ENCODE measurements around the gene SYT15.
"Not testable (repeated sequence)": the region's sequence is repeated elsewhere in the genome, so short reads cannot be mapped to it uniquely, and the experiment has no call there.

Gene SYT15

DNA sequence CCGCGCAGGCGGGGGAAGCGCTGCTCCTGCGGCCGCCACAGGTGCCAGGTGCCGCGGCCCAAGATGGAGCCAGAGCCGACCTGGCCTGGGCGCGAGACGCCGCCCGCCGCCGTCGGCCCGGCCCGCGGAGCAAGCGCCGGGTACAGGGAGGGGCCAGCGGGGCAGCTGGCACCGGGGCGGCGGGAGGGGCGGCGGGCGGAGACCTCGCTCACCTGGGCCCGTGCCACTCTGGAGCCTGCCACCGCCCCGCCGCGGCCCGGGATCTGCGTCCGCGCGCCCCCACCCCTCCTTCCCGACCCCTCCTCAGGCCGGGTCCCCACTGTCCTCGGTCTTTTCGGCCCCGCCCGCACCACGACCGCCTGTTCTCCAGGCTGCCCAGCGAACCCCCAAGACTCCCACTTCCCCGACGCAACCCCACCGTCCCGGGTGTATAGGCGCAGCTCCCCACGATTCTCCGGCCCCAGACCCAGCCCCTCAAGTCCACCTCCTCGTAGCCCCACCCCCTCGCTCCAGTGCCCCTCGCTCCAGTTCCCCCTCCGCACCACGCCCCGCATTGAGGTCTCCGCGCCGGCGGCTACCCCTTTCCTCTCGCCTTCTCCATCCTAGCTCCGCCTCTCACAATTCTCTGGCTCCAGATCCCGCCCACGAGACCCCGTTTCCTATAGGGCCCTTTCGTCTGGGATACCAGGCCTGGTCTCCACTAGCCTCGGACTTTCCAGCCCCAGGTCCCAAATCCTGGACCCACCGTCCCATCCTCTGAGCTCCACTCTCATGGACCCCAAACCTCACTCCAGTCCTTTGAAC is 22.2 kb upstream of the SYT15 start, which contains the start of gene GPRIN2:
GPRIN2 (minus strand) TSS at position 144 of the 804 bp plus-strand sequence. CDS start 5,922 bp downstream, outside the sequence.
- no peak for DNase-seq (ENCODE audit: low read depth)

DNA sequence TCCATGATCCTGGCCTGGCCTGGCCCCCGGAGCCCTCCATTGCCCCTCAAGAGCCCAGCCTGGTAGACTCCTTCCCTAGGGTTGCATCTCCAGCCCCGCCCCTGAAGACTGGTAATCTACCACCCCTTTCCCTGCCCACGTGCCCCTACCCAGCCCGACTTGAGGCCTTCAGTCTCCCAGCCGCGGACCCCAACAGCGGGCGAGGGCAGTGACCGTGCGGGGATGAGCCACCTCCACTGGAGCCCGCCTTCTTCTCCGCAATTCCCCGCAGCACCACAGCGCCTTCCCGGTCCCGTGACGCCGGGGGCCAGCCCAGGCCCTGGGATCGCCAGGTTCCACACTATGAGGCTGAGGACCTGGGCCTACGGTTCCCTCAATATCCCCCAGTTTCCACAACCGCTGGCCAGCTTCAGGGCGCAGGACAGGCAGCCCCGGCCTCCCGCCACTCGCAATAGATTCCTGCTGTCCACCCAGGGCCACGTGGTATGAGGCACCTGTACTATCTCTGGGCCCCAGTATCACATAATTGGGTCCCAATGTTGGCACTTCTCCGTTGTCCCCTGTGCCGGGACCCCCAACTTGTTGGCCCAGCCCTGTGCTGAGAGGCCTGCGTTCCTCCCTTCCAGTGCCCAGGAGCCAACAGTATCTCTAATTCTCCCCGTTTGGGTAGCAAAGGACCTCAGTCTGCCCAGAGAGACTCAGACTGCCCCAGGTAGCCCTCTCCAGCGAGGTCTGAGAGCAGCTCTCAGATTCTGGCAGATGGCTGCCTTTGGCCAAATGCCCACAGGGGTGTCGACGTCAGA is 21.4 kb upstream of the SYT15 start:
- no peak for DNase-seq (ENCODE audit: low read depth)

DNA sequence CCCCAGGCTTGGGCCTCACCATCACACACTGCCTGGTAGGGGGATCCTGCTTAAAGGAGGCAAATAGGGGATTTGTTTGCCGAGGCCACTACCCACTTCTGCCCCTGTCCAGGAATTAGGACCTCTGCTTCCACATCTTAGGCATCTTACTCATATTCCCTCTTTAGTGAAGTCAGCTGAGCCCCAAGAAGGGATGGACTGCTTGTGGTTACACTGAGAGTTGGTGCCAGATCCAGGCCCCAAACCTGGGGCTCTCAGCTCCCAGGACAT is 20.9 kb upstream of the SYT15 start:
- DNase-seq (ENCODE audit: low read depth) = no peak

DNA sequence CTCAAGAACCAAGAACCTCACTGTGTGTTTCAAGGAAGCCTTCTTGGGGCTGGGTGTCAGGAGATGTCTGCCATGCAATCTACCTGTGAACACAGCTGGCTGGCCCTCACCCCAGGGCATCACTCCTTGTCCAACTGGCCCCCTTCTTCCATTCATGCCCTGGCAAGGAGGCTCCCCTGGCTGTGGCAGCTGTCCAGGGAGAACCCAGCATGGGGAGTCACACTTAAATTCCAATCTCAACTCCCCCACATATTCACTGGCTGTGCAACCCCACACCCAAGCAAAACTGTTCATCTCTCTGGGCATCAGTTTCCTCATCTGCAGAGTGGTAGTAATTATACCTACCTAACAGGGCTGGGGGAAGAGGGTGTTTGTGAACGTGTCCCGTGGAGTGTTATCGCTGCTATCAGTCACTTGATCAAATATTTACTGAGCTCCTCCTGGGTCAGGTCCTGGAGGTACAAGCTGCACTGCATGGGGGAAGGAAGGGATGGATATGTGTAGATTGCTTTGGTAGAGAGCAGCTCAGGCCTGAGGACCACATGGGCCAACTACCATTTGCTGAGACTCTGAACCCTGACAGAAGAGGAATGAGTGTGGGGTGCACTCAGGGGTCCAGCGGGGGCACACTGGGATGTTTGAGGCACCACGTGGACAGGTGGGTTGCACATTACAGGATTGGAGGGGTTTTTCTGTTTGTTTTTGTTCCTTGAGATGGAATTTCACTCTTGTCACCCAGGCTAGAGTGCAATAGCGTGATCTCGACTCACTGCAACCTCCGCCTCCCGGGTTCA is 20.3 kb upstream of the SYT15 start:
- no peak for DNase-seq (ENCODE audit: low read depth)

DNA sequence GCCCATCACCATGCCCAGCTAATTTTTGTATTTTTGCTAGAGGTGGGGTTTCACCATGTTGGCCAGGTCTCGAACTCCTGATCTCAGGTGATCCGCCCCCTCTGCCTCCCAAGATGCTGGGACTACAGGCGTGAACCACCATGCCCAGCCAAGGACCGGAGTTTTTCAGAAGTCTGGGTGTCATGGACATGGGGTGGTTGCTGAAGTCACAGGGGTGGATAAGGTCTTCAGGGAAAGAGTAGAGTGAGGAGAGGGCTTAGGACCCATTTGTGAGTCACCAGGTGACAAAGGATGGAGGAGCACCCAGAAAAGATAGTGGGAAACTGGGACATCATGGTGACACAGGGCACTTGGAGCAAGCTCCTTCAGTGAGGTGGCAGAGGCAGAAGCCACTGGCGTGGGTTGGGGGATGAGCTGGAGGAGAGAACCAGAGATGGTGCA is 19.7 kb upstream of the SYT15 start:
- no peak for DNase-seq (ENCODE audit: low read depth)

DNA sequence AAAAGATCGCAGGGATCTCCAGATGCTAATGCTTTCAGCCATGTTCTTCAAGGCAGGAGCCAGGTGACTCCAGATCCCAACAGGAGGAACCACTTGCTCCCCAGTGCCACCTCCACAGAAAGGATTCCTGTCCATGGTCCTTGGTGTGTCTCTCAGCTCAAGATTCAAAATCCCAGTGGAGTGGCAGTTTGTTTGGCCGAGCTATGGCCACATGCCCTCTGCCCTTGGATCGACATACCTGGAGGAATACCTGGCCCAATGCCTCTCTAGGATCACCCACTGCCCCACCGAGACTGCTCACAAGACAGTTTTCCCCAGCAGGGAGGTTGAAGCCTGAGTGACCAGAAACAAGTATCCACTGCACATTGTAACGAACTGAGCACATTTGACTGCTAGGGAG is 18.5 kb upstream of the SYT15 start:
- no peak for DNase-seq (ENCODE audit: low read depth)

DNA sequence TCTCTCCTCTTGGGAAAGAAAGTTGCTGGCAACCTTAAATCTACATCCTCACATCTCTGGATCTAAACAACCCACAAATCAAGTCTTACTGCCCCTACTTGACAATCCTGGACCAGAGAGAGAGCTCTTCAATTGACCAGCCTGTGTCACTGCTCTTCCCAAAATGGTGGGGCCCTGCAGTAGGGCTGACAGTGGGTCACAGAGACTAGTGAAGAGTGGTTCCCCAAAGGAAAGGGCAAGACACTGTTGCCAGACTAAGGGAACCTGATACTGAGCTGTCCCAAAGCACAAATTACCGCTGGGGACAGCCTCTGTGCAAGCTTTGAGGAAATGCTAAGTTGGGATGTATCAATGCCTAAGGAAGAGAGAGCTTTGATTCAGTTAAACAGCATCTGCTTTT is 18.0 kb upstream of the SYT15 start:
- no peak for DNase-seq (ENCODE audit: low read depth)

DNA sequence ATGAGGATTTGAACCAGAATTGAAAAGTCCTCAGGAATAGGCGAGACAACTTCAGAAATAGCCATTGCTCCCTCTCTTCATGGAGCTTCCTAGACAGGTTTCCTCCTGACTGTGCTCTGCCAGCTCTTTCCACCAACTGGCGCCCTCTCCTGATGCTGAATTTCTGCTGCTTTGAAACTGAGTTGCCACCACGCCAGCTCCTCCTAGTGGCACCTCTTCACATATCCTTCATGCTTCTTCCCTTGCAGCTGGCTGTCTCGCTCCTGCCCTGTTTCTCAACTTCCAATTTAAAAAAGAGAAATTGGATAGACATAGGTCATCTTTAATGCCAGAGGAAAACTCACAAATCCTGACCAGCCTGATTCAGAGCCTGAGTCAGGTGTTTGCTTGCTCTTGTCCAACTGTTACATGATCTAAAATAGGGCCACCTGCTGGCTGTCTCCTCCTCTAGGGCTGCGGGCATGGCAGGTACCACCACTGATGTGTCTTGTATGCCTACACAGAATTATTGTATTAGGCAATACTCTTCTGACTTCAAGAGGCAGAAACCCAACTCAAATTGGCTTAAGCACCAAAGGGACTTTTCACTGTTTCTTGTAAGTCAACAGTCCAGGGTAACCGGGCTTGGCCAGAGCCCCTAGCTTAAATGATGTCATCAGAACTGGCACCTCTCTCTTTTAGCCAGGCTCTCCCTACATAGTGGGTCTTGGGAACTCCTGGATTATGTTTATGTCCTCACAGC is 13.2 kb upstream of the SYT15 start:
- peak; percentile 28 for DNase-seq (ENCODE audit: low read depth)

DNA sequence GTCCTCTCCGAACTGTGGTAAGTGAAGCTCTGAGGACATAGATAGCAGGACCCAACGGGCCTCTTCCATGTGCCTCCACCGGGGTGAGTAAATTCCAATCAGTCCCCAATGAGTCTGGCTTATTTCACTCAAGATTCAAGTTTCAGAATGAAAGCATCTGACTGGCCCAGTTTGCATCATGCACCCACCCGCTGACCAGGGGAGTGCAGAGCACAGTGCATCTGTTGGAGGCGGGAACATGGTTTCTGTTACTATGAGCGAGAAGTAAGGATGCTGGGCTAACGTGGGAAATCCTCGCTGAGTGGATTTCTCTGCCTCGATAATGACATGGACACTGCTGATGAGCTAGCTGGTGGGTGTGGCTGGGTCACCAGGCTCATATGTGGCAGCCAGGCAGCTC is 11.8 kb upstream of the SYT15 start:
- not testable (repeated sequence) for DNase-seq (ENCODE audit: low read depth)

DNA sequence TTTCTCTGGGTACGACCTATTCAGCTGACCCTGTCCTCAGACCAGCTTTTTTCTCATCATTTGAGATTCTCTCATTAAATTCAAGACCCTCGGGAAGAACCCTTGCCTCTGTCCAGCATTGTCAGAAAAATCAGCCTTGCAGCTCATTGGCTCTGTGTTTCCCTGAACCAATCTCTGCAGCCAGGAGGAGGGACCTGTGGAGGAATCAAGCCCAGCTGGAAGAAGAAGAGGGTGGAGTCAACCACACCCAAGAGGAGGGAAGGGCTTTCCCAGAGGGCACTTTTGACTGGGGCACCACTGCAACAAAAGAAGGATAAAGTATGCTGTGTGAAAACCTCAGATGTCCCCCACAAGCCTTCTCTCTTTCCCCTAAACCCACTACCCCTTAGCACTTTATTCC is 8.3 kb upstream of the SYT15 start:
- DNase-seq (ENCODE audit: low read depth) = not testable (repeated sequence)

DNA sequence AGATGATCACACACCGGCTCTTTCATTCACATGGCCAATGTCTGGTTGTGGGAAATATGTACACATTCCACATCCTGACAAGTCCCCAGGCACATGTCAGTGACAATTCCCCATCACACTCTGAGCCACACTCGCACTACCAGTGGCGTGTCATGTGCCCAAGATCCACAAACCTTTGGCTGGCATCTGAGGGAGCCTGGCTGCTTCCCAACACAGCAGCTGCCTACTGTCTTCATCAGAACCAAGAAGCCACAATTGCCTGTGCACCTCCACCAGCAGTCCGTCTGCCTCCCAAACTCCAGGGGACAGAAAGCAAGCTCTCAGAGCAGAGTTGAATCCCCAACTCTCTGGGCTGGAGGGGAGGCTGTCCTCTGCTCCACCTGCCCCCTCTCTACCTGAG is 6.2 kb upstream of the SYT15 start:
- not testable (repeated sequence) for DNase-seq (ENCODE audit: low read depth)

DNA sequence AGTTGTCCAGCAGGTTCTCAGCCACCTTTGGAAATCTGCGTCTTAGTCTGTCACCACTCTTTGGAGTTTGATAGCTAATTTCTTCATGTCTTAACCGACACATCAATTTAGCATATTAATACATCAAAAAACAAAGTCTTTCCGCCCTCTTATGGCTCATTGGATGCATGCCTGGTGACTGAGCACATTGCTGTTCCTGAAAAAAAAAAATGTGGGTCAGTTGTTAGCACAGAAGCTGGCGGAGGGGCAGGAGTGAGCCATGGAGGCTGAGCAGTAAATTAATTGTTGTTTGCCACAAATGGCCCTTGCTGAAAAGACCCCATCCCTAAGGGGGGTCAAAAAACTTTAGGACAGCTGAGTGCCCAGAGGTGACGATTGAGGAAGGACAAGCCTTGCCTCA is 5.6 kb upstream of the SYT15 start:
- DNase-seq (ENCODE audit: low read depth) = not testable (repeated sequence)

DNA sequence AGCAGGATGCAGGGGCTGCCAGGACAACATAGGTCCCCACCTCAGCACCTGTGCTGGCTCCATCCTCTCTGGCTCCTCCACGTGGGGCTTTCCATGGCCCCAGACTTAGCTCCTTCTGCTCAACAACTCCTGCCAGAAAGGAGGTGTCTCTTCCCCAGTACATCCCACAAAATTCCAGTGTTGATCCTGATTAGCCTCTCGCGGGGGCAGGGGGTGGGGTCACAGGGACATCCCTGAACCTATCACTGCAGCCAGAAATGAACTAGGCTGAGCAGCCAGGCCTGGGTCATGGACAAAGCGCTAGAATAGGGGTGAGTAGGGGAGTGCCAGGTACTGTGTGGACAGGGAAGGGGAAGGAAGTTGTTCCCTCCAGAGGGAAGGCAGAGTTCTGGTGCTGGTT is 5.0 kb upstream of the SYT15 start:
- DNase-seq (ENCODE audit: low read depth) = not testable (repeated sequence)

DNA sequence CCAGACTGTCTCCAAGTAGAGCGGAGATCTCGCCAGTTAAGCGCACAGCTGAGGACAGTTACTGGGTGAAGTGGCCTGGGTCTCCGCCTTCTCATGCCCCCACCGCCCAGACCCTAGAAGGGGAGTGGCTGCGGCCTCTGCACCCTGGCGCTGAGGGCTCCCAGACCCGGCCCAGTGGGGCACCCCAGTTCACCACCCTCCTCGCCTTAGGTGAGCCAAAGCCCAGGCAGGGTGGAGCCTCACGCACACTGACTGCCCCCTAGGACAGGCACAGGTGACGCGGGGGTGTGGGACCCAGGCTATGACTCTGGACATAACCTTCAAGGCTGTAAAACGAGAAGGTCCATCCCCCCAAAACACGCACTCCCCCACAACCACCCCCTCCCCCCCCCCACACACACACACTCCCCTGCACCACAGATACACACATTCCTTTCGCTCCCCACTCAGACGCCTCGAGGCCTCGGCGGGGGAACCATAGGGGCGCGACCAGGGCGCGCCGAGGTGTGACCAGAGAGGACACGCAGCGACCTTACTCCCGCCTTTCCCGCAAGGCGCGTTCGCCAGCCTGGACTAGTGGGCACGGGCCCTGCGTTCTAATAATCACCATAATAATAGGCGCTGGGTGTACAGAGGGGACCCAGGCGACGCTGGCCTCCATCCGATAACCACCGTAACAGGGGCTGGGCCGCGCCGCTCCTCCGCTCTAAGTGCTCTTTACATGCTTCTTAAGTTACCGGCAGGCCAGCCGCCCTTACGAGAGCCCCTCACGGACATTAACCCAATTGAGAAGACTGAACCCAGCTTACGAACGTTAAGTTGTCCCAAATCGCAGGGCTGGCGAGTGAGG is 1.1 kb upstream of the SYT15 start:
- not testable (repeated sequence) for DNase-seq (ENCODE audit: low read depth)

DNA sequence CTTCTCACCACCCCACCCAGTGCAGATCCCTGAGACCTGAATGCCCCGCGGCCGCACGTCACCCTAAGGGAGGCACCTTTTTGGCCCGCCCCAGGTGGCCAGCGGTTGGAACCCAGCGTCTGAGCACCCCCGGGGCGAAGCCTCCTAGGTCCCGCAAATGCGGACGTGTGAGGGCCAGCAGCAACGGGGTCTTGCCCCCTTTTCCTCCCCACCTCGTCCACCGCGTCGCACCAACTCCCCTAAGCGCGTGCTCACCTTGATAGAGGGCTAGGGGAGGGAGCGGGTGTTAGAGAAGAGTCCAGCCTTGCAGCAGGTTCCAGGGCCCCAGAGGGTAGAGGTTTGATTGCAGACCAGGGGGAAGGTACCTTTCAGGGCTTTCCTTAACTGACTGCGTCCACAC is 450 bp downstream of the SYT15 start:
- DNase-seq (ENCODE audit: low read depth) = not testable (repeated sequence)

DNA sequence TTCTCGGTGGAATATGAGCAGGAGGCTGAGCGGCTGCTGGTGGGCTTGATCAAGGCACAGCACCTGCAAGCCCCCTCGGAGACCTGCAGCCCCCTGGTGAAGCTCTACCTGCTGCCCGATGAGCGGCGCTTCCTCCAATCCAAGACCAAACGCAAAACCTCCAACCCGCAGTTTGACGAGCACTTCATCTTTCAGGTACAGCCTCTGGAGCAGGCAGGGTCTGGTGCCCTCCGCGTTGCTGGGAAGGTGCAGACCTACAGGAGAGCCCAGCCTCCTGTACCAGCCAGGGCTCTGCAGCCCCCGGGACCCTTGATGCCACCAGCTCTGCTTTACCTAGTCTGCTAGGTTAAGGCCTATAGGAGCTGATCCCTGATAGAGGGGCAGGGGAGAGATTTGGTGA is 3.1 kb downstream of the SYT15 start:
- DNase-seq (ENCODE audit: low read depth) = not testable (repeated sequence)

DNA sequence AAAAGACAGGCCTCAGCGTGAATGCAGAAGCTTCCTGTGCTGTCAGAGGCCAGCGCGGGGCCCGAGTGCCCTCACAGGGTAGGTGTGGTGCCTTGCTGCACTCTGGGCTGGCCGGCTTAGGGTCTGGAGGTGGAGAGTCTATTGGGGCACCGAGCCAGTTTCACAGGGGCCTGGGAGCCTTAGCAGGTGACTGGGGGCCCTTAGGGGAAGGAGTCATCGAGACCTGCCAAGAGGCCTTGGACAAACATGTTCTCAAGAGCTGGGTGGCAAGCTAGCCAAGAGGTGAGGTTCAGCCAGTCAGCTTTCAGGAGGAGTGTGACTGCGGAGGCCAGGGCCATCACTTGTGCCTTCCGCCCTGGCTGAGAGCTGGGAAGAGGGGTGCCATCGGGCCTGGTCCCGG is 3.6 kb downstream of the SYT15 start:
- not testable (repeated sequence) for DNase-seq (ENCODE audit: low read depth)

DNA sequence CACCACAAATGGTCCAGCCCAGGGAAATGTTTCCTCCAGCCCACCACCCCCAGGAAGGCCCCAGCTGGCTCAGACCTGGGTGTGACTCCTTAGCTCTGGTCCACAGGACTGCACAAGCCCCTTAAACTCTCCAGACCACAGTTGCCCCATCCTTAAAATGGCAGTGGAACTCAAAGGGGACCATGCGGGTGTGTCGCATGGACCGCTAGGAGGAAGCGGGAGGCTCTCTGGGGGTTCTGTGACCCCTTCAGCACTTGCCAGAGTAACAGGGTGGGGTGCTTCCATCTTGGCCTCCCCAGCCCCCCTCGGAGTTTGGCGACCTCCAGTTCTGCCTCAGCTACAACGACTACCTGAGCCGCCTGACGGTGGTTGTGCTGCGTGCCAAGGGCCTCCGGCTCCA is 5.3 kb downstream of the SYT15 start:
- not testable (repeated sequence) for DNase-seq (ENCODE audit: low read depth)

DNA sequence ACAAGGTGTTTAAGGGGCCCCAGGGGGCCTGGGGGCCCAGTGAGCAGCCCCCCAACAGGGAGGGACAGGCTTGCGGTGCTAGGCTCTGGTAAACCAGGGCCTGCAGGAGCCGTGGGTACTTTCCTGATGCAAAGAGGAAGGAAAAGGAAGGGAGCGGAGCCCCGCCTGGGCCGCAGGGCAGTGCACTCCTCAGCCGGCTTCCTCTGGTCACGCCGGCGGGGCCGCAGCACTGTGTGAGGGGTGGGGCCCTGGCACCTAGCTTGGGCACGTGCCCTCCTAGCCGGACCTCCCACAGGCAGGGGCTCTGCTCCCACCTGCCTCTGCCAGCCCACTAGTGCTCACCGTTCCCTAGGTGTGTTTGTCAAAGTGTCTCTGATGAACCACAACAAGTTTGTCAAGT is 6.3 kb downstream of the SYT15 start:
- DNase-seq (ENCODE audit: low read depth) = not testable (repeated sequence)

DNA sequence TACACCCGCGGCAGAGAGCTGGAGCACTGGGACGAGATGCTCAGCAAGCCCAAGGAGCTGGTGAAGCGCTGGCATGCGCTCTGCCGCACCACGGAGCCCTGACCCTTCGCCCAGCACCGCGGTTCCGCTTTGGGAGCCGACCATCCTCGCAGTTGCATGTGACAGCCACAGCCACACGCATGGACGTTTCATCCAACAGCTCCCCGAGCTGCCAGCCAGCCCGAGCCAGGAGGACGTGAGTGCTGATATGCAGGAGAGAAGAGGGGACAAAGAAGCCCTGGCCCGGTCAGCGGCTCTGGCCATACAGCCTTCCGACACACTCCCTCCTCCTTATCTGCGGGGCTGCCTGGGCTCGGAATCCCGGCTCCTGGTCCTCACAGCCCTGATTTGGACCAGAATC is 8.6 kb downstream of the SYT15 start:
- not testable (repeated sequence) for DNase-seq (ENCODE audit: low read depth)

DNA sequence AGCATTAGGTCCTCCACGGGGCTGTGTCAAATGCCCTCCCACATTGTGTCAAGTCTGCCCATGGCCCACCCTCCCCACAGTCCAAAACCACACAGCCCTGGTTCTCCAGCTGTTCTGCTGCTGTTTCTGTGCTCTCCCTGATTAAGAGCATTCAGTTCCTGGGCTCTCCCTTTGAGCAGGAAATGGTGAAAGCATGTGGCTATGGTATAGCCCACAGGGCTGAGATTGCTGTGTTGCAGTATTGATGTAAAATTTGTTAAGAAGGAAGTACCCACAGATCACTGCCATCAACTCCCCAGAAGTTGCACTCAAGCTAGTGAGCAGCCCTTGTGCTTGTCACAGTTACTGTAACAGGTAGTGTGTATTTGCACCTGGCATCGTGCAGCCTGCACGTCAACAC is 9.3 kb downstream of the SYT15 start:
- DNase-seq (ENCODE audit: low read depth) = not testable (repeated sequence)
